Left lung (tissue), 10 donors: ENCODE measurements around the gene SF3B6. TPM values are rescaled to one million over a fixed set of nuclear protein-coding genes. Genes with fewer than 3 reads are reported as not detected.

Experiments
- ATAC-seq: fragments of 200-7000 bp; cut with Tn5 transposase; one replicate; pipeline ENCODE4 v1.9.1; 2020; ENCODE audit warnings: moderate library complexity
- DNase-seq, 4 donors: peaks; one replicate each; pipeline ENCODE4 v3.0.0-alpha.2; 2013 to 2020
- H3K27ac ChIP-seq, 2 donors: fragments of 200-600 bp; sonication (generic) in 1 of 2; one replicate each; pipeline versions ENCODE4 v1.5.0 to v1.8.0; 2020 to 2021
- H3K27me3 ChIP-seq, 2 donors: fragments of 200-600 bp; sonication (generic) in 1 of 2; one replicate each; pipeline versions ENCODE4 v1.5.0 to v1.8.0; 2020 to 2021
- H3K36me3 ChIP-seq, 2 donors: fragments of 200-600 bp; sonication (generic) in 1 of 2; one replicate each; pipeline versions ENCODE4 v1.5.0 to v1.8.0; 2020 to 2021
- H3K4me1 ChIP-seq, 2 donors: fragments of 200-600 bp; one replicate each; pipeline ENCODE4 v1.8.0; 2021
- H3K4me3 ChIP-seq, 2 donors: fragments of 200-600 bp; sonication (generic) in 1 of 2; one replicate each; pipeline versions ENCODE4 v1.5.0 to v1.8.0; 2020 to 2021; ENCODE audit warnings: mild to moderate bottlenecking in 1 of 2
- H3K9me3 ChIP-seq, 2 donors: fragments of 200-600 bp; sonication (generic) in 1 of 2; one replicate each; pipeline versions ENCODE4 v1.5.0 to v1.8.0; 2020 to 2021
- intact Hi-C, 2 donors: fragments of 100-400 bp; cut with DNase I; formaldehyde crosslinking; loops; one replicate each; pipeline versions ENCODE4 v1.11.2 to v1.14.2; 2022
- polyA plus RNA-seq, 6 donors: library from polyadenylated mRNA; unstranded; fragments of 120-200 nt; gene quantifications; one replicate each; pipeline ENCODE4 v1.2.1, GENCODE V29; 2013; ENCODE audit not compliant: insufficient read length in 6 of 6
- total RNA-seq, 2 donors: library from RNA; stranded (reverse); fragmentation: NEBNext Ultra II Directional; extraction: Animal tissue kit (Norgen Biotek cat#: 25700); gene quantifications; one replicate each; pipeline ENCODE4 v1.2.1, GENCODE V29; 2021
- TF ChIP-seq, protein P1 (sequence below), 2 donors: fragments of 200-600 bp; sonication (generic) in 1 of 2; IDR thresholded peaks; one replicate each; pipeline versions ENCODE4 v1.5.0 to v1.8.0; 2021; ENCODE audit warnings: antibody characterized with exemption in 2 of 2
- donor health status: DM: no; HTN: yes; CAD: no.
- donor health status: DM: no; HTN: no; CAD: no.

Gene SF3B6
- total and polyA plus RNA-seq, 8 donors, result 69.0 to 134 (median 123) TPM

DNA sequence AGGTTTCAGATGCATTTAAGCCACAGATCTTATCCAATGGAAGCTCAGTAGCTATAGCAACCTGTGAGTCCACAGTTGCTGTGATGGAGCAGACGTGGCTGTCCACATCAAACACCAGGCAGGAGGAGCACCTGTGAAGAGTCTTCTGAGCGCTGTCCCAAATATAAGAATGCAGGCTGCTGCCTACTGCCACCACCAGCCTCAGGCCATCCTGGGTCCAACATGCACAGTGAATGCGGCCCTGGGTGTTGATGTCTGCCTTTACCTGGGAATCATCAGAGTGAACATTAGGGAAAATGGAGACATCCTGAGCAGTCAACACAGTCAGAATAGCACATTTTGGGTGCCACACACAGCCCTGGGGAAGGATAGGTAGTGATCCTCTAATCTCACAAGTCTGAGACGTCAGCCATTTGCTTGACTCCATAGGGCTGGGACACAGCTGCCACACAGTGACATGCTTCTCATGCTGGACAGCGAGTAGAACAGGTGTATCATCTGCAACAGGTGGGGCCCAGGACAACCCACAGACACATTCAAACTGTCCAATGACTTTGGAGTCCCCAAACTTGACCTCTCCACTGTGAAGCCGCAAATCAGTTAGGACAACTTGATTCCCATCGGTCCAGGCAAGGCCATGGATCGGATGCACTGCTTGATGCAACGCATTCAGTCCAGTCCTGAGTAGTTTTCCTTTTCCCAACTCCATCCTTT lies 37.2 kb downstream of the SF3B6 start:
- H3K4me3 ChIP-seq, result no peak overlapping the region
- TF ChIP-seq, protein P1, sequence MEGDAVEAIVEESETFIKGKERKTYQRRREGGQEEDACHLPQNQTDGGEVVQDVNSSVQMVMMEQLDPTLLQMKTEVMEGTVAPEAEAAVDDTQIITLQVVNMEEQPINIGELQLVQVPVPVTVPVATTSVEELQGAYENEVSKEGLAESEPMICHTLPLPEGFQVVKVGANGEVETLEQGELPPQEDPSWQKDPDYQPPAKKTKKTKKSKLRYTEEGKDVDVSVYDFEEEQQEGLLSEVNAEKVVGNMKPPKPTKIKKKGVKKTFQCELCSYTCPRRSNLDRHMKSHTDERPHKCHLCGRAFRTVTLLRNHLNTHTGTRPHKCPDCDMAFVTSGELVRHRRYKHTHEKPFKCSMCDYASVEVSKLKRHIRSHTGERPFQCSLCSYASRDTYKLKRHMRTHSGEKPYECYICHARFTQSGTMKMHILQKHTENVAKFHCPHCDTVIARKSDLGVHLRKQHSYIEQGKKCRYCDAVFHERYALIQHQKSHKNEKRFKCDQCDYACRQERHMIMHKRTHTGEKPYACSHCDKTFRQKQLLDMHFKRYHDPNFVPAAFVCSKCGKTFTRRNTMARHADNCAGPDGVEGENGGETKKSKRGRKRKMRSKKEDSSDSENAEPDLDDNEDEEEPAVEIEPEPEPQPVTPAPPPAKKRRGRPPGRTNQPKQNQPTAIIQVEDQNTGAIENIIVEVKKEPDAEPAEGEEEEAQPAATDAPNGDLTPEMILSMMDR (IDR thresholded peaks at IDR 0.05), result no peak
- ATAC-seq (no peak), DNase-seq (no peak)
- peaks cover 0 to 28% of the 10 kb centered on the region in 2 donors for H3K36me3 ChIP-seq
- no peak overlapping the region for H3K27ac ChIP-seq
- no peaks in the 10 kb centered on the region for H3K27me3 ChIP-seq
- no peaks in the 10 kb centered on the region for H3K4me1 ChIP-seq
- intact Hi-C loops, result no loop called here
- H3K9me3 ChIP-seq, result no peaks in the 10 kb centered on the region

DNA sequence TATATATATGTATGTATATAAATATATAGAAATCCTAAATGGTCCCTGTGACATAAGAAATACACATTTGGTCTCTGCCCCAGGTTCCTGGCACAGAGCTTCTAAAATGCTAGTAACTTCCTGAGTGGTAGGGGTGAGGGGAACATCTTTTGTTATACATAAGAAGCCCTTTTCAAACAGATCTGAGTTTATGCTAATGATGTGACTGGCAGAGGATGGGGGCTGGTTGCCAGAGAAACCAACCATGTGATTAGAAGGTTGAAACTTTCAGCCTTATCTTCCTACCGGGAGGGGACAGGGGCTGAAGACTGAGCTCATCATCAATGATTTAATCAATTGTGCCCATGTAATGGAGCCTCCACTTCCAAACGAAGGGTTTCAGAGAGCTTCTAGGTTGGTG lies 49.9 kb downstream of the SF3B6 start:
- peaks cover 0 to 79% of the 10 kb centered on the region in 2 donors for H3K36me3 ChIP-seq
- DNase-seq (no peak), ATAC-seq (no peak)
- no peak overlapping the region for H3K4me3 ChIP-seq
- no peaks in the 10 kb centered on the region for H3K4me1 ChIP-seq
- TF ChIP-seq, protein P1 (IDR thresholded peaks at IDR 0.05), result no peak
- no peaks in the 10 kb centered on the region for H3K27me3 ChIP-seq
- intact Hi-C loops, result no loop called here
- H3K9me3 ChIP-seq, result no peaks in the 10 kb centered on the region
- H3K27ac ChIP-seq, result no peak overlapping the region

DNA sequence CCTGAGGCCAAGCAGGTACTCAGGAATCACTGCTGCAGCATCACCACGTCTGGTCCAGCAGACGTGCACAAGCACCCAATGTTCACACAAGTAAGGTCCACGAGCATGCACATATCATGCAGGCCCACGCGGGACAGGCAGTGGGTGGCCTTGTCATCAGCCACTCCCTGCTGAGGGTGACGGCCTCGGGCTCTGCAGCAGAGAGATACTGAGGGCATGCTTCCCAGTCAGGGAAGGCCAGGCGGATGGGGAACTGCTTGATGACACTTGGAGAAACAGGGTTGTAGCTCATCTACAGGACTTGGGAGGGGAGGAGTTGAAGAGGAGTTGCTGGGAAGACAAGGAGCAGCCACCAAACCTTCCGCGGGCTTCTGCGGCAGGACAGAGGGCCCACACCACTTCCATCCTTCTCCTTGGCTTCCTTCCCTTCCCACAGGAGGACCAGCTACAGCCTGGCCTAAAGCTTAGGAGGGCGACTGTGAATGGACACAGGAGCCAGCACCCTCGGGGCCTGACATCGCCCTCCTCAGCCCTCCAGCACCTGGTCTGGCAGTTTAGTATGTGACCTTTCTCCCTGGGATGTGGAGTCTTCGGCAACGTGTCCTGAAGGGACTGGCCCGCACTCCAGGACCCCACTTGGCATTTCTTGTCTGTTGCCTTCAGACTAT lies 51.0 kb downstream of the SF3B6 start:
- no peaks in the 10 kb centered on the region for H3K27me3 ChIP-seq
- no peak for ATAC-seq
- no peak for DNase-seq
- peaks cover 0 to 68% of the 10 kb centered on the region in 2 donors for H3K36me3 ChIP-seq
- no peak overlapping the region for H3K27ac ChIP-seq
- H3K4me1 ChIP-seq, result no peaks in the 10 kb centered on the region
- intact Hi-C loops, result no loop called here
- H3K4me3 ChIP-seq, result no peak overlapping the region
- no peaks in the 10 kb centered on the region for H3K9me3 ChIP-seq
- TF ChIP-seq, protein P1 (IDR thresholded peaks at IDR 0.05), result no peak

DNA sequence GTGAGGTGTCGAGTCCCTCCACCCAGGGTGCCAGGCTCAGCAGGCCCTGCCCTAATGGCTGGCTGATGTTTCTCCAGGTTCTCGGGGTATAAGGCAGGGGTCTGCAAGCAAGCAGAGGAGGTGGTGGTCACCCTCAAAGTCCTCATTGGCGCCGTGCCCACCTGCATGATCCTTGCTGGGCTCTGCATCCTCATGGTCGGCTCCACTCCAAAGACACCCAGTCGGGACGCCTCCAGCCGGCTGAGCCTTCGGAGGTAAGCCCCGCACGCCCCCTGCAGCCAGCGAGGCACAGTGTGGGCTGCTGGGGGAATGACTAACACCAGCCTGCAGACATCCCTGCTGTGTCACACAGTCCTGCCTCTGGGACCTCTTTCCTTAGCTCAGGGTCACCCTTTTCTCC lies 52.1 kb downstream of the SF3B6 start:
- DNase-seq (no peak), ATAC-seq (no peak)
- Histone ChIP-seq H3K27ac (no peak overlapping the region), H3K36me3 (peaks cover 0 to 57% of the 10 kb centered on the region in 2 donors), H3K9me3 (no peaks in the 10 kb centered on the region), H3K4me1 (no peaks in the 10 kb centered on the region), H3K4me3 (no peak overlapping the region), H3K27me3 (no peaks in the 10 kb centered on the region)
- TF ChIP-seq, protein P1 (IDR thresholded peaks at IDR 0.05), result no peak
- intact Hi-C loops, result no loop called here

DNA sequence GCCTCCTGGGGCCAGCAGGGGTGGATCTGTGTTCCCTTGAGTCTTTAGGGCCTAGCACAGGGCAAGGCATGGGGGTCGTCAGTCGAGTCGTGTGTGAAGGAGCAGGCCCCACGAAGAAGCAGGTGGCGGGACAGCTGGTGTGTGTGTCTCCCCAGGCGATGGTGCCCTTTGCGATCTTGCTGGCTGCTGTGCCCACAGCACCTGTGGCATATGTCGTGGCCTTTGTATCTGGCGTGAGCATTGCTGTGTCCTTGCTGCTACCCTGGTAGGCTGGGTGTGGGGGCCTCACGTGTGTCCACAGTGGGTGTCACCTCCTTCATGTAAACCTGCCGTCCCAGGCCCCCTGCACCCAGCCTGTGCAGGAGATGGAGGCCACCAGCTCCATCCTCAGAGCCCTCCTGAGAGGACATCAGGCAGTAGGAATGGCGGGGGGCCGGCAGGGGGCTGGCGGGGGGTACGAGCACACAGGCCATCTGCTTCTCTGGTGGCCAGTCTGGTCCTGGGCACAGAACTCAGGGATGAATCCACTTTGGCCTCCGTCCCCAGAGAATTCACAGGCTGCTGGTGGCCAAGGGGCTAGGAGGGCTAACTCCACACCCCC lies 53.1 kb downstream of the SF3B6 start:
- Histone ChIP-seq H3K9me3 (no peaks in the 10 kb centered on the region), H3K27me3 (no peaks in the 10 kb centered on the region), H3K4me1 (no peaks in the 10 kb centered on the region), H3K27ac (no peak overlapping the region), H3K4me3 (no peak overlapping the region), H3K36me3 (peaks cover 0 to 48% of the 10 kb centered on the region in 2 donors)
- DNase-seq (peak in 1 of 4 donors; percentile 38), ATAC-seq (no peak)
- intact Hi-C loops, result no loop called here
- TF ChIP-seq, protein P1 (IDR thresholded peaks at IDR 0.05), result no peak
